HG03060 (cell line): ENCODE measurements around the gene KCNJ12.
"Not testable (repeated sequence)": the region's sequence is repeated elsewhere in the genome, so short reads cannot be mapped to it uniquely, and the experiment has no call there.

Experiments
- ATAC-seq: cut with Tn5 transposase; IDR thresholded peaks from one replicate; pipeline ENCODE4 v1.9.1; 2021; ENCODE audit warnings: low read depth, moderate number of reproducible peaks; ENCODE audit not compliant: unreplicated experiment

The KCNJ12 gene

DNA sequence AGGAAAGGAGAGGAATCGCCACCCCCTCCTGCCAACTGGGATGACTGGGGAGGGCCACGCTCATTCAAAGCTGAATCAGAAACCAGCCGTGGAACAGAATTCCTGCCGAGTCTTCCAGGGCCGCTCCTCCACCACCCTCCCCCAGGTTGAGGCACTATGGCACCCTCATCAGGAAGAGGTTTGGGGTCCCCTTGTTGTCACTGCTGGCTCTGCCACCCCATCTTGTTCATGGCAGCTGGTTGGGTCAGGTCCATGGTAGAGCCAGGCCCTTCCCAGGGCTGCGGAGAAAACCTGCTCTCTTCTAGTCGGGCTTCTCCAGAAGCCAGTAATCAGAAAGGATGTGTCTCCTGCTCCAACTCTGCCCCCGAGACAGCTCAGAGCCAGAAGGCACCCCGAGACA, 41.8 kb downstream of the KCNJ12 start:
- ATAC-seq = no peak

DNA sequence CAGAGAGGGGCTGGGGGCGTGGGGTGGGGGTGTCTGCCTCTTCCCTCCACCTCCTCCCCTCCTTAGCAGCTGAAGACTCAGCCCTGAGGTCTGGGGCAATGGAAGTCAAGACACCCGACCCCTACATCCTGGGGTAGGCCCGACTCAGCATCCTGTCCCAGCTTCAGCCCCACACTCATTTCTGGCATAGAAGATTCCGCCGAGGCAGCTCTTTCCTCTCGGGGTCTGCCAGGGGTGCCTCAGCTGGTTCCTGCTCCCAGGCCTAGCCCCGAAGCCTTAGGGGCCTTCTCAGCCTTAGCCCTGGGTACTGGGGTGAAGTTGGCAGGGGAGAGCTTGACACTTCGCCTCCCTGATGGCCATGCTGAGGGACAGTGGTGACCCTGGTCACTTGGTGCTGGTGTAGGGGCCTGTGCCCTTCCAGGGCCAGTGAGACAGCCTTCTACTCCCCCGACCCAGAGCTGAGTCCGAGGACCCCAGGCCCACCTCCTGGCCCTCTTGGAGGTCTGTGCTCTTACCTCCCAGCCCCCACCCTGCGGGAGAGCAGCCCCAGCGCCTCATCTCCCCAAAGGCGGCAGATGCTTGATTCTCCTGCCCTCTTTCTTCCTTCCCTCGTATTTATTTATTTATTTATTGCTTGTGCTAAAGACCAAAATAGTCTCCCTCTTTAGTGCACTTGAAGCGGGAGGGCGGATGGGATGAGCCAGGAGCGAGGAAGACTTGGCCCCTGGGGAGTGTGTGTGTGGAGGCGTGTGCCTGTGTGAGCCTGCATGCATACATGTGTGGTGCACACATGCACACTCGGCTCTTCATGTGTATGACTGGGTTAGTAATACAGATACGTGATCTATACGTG, 42.5 kb downstream of the KCNJ12 start:
- ATAC-seq = no peak

DNA sequence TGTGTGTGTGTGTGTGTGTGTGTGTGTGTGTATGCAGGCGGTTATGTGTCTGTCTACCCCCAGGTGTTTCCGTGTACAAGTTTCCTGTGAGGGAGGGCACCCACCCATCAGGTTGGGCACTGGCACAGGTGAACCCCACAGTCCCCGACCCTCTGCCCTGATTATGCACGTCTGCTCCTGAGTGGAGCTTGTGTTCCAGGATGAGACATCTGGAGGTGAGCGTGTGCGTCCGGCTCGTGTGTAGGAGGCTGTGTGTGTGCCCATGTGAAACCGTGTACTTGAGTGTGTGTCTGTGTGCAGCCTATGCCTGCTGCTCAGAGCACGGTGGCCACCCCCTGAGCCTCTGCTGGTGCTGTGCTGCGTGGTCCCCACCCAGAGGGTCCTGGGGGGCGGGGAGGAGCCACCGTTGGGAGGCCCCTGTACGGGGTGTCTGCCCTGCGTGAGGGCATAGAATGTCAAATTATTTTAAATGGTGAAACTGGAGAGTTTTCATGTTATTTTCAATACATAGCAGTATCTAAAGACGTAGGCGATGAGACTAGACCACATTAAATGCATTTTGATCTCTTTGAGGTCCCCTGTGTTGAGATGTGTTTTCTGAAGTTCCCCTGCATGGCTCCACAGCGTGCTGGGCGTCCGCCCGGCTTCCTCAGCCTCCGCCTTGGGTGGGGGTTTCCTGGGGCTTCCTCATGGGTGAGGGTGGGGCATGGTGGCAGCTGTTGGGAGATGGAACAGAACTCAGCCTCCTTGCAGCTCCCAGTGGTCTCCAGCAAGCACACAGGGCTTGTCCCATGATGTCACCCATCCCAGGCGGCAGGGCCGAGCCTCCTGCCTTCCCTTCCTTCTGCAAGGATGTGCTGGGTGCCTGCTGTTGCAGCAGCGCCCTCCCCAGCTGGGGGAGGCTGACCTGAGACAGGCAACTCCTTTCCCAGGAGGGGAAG, 43.4 kb downstream of the KCNJ12 start:
- ATAC-seq = no peak

DNA sequence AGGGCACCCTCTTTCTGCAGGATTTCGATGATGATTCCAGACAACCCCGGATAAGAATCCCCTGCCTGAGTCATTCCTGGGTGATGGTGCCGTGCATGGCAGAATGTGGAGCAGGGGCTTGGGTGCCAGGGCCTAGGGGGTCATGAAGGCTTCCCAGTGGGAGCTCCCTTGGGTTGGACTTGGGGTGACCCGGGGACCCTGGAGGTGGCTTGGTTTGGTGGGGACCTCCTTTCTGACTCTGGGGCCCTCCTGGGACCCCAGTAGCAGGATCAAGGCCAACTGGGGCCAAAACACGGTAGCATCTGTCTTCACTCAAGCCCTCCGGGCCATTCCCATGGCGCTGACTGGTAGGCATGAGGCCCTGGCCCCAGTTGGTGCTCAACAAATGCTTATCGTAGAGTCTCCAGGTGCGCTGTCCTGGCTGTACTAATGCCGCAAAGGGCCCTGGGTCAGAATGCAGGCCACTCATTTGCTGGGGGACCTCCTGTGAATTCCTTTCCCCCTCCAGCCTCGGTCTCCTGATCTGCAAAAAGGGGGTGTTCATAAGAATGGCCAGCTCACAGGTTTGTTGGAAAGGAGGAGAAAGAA, 44.4 kb downstream of the KCNJ12 start:
- not testable (repeated sequence) for ATAC-seq

DNA sequence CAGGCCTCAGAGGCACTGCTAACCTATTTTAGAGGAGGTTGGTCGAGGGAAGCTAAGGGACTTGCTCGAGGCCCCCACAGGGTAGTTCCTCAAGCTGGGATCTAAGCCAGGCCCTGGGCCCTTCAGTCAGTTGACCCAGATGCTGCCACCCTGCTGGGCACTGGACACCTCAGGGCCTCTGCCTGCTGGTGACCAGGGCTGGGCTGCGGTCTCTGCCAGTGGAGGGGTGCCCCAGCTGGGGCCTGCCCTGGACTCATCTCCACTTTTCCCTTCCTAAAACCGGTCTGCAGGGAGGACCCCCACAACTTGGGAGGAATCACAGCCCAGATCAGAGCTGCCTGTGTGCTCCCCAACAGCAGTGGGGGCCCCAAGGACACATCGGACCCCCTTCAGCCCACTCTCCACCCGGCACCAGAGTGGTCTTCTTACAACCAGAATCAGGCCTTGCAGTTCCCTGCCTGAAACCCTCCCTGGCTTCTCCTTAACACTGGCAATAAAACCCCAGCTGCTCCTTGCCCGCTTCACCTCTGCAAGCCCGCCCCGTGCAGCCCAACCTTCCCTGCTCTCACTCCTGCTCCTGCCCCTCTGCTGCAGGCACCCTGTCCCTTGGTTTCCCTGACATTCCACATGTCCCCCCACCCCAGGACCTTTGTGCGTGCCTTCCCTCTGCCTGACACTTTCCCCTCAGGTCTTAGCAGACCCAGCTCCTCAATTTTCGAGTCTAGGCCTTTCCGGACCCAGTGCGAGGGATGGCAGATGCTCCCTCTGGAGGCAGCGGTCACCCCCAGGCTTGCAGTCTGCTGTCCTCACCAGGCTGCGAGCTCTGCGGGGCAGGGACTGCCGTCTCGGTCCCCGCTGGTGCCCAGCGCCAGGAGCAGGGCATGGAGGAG, 45.5 kb downstream of the KCNJ12 start:
- ATAC-seq = not testable (repeated sequence)

DNA sequence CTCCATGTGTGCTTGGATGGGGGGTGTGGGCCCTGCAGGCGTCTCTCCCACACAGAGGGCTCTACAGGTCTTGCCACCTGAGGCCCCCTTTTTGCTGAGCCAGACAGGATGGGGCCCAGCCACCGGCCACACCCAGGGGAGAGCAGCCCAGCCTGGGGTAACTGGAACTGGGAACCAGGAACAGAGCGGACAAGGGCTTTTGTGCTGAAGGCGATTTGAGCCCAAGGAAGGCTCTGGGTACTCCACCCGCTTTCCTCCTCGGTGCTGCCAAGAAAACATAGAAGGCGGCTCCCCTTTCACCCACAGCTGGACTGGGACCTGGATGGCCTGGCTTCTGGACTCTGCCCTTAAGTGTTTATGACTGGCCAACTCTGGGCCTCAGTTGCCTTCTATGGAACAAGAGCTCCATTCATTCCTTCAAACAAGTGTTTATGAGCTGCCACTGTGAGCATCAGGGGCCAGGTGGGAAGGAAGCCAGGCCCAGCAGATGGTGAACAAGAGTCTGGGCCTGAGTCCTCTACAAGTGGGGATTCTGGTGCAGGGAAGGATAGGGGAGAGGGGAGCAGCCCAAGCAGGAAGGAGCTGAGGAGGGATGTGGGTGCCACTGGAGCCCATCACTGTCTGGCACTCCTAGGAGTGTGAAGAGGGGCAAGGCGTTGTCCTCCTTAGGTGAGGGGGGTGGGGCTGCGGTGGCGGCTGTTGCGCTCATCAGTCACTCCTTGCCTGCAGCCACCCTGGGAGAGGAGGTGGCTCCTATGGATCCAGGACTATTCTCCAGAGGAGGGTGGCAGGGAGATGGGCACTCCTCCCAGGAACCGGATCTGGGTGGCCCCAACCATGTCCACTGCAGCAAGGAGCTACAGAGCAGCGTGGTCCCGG, 46.4 kb downstream of the KCNJ12 start:
- not testable (repeated sequence) for ATAC-seq

DNA sequence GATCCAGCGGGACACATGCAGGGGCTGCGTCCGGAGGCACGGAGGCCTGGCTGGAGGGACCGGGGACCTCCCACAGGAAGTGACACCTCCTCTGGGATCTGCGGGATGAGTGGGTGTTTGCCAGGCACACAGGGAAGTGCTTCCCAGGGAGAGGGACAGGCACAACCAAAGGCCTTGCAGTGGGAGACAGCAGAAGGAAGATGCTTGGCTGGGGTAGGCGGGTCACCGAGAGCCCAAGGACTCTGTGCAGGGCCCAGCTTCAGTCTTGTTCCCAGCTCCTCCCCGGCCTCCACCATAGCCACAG, 47.0 kb downstream of the KCNJ12 start:
- ATAC-seq = not testable (repeated sequence)

DNA sequence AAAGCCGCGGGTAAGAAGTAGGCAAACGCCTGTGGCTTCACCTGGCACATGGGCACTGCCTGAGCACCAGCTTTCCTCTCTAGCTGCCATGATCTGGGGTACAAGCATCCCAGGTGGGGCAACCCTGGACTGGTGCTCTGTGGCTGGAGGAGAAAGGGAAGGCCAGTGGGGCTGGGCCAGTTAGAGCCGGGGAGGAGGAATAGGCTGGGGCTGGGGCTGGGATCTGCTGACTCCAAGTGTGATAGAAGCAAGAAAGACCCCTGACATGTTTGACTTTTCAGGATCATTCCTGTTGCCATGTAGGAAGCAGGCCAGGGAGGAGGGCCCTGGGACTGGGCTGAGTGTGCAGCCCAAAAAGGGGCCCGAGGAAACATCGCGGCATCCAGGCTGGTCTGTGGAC, 48.5 kb downstream of the KCNJ12 start:
- not testable (repeated sequence) for ATAC-seq

DNA sequence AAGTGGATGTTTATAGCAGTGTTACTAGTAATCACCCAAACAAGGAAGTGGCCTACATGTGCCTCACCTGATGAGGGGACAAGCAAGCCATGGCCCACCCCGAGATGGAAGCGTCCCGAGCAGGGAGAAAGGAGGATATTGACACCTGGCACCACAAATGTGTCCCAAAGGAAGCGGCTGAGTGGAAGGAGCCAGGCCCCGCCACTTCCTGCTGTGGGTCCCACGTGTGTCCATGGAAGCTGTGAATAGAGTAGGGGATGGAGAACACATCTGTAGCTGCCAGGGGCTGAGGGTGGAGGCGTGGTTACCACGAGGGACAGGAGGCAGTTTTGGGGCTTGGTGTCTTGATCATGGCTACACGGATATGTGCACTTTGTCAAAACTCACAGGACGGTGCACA, 49.2 kb downstream of the KCNJ12 start:
- ATAC-seq = no peak

DNA sequence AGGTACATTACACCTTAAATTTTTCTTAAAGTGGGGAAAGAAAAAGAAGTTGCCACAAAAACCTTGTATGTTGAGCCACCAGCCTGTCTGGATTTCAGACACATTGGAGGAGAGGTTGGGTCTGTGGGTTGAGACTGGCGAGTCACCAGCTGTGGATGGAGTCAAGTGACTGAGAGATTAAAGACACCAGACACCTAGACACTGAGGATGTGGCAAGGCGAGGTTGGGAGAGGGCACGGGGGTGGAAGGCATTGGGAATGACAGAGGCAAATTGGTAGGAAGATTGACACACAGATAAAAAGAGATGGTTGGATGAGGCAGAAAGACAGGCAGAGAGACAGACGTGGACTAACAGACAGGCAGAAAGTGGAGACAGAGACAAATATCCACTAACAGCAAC, 49.6 kb downstream of the KCNJ12 start:
- ATAC-seq = no peak

DNA sequence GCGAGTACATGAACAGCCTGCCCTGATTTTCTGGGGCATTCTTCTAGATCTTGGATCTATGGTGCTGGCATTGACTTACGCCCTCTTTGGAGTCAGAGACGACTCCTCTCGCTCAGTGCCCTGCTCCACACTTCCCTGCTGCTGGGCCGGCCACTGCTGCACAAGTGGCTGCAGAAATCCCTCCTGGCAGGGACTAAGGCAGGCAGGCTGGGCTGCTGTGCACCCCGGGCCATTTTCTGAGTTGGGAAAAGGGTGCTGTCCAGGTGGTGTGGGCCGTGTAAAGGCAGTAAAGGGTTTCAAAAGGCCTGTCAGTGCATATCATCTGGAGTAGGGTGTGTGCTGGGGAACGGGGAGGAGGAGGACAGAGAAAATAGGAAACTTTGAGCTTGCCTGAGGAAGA, 50.1 kb downstream of the KCNJ12 start:
- ATAC-seq = not testable (repeated sequence)

DNA sequence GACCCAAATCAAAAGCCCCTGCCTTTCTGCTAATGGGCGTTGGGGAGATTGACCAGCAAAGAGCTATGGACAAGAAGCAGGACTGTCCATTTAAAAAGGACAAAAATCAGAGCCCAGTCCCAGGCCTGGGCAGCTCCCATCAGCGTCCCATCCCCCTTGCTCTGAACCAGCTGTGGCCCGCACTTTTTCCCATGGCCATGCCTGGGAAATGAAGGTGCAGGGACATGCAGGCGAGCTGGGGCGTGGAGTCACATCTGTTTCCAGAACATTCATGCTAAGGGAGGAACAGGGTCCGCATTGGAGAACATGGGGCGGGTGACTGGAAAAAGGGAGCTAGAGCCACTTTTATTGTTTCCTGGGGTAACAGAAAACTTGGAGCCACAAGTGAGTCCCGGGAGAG, 50.7 kb downstream of the KCNJ12 start:
- not testable (repeated sequence) for ATAC-seq

DNA sequence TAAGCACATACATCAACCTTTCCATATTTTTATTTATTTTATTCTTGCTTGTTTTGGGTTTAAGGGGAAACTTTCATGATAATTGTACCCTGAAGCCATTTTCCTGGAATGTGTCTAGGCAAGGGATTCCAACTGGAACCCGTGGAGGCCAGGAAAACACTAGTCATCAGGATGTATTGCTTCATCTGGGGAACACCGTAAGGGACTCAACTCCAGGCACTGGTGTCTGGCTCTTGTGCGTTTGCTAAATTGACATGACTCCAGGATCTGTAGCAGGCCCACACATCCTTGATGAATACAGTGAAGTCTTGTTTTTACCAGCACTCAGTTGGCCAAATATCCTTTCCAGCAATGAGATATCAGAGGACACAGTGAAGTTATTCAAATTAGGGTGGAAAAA, 51.6 kb downstream of the KCNJ12 start:
- not testable (repeated sequence) for ATAC-seq

DNA sequence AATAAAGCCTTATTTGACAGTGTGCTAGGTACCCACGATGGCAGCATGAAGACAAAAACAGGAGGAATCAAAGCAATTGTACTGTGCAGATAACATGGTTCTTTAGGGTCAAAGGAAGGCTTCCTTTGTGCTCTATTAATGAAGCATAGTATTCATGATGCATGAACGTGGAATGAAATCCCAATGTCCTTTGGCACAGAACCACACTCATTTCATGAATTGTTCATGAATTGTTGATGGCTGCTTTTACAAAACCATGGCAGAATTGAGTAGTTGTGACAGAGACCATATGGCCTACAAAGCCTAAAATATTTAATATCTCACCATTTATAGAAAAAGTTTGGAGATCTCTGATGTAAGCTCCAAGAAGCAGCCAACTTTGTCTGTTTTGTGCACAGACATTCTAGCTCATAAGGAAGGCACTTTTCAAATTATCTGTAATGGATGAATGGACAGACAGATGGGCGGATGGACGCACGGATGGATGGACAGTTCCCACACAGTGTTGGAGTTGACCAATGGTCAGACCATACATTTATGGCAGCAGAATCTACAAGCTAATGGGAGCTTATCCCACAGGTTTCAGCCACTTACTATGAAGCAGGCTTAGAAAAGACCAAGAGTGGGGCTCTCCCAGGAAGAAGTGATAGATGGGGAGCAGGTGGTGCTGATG, 52.7 kb downstream of the KCNJ12 start:
- not testable (repeated sequence) for ATAC-seq

DNA sequence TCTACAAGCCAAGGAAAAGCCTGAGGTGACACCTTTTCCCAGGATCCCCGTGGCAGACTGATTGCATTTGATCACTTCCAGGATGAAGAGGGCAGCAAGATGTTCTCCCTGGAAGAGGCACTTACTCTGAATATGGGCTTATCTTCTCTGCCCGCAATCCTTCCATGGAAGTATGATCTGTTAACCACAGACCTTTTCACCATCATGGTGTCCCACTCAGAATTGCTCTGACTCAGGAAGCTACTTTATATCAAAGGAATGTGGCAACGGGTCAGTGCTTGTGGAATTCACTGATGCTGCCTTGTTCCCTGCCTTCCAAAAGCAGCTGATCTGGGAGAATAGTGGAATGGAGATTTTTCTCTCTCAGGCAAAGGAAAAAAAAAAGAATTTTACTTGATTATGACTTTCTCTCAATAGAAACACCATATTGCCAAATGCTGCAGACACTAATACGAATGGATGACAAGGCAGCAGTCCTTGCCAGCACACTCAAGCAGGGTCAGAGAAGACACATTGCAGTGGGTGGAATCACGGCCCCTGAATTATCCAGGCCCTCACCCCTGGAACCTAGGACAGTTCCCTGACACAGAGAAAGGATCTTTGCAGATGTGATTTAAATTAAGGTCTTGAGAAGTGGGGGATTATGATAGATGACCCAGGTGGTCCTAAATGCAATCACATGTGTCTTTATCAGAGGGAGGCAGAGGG, 53.9 kb downstream of the KCNJ12 start:
- ATAC-seq = not testable (repeated sequence)

DNA sequence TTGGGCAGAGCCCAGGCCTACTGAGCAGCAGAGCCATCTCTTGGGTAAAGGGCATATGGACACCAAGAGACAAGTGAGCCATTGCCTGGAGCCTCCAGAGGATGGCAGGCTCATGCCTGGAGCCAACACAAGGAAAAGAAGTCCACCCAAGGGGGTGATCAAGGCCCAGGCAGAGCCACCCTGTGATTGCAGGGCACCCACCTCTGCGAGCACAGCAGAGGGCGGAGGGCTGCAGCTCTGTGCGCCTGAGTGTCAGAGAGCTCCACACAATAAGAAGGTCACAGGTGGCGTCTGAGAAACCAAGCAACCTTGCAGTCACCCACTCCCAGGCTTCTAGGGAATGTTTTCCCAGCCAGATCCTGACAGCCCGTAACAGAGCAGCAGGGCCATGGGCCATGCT, 57.8 kb downstream of the KCNJ12 start:
- ATAC-seq = not testable (repeated sequence)

DNA sequence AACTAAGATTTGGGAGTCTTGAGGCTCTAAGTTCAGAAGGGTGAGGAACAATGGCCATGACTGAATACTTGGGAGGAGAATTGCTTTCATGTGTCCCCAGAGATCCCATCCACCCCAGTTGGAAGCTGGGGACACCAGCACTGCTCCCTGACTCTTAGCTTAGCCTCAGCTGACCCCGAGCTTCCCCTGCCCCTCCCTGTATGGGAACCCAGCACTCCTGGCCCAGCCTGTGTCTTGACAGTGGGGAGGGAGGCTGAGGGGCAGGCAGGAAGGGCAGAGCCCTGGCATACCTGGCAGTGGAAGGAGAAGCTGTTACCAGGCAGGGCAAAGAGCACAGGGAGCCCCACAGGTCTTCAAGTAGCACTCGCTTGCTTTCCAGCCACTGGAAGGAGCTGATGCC, 58.8 kb downstream of the KCNJ12 start:
- ATAC-seq = not testable (repeated sequence)

DNA sequence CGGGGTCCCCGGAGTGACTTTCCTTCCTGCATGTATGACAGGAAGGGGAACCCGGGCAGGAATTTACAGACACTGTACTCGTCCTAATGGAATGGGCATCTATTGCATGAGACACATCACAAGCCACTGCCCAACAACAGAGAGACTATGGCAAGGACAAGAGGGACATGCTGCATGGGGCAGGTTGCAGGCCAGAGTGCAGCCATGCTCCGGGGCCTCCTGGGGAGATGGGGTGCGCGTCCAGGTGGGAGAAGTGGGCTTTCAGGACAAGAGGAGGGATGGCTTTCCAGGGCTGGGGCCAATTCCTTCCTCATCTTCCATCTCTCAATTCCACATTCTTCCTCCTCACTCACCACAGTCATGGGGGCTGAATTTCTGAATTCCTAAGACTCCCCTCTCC, 60.3 kb downstream of the KCNJ12 start:
- not testable (repeated sequence) for ATAC-seq
